HepG2 (cell line): ENCODE measurements around the gene DENND2D. TPM values are rescaled to one million over a fixed set of nuclear protein-coding genes. Genes with fewer than 3 reads are reported as not detected.

ENCODE experiments used
- ATAC-seq: fragments of 200-7000 bp; cut with Tn5 transposase; 3 replicates; pipeline ENCODE4 v1.9.1; 2020; ENCODE audit warnings: mild to moderate bottlenecking, moderate library complexity
- BruUV-seq: library from RNA; stranded (reverse); fragments of 400-500 nt; replicated peaks from 2 replicates; lab custom pipeline; 2021; lab: Mats Ljungman, UMichigan
- CTCF ChIA-PET: fragments of 300-600 bp; formaldehyde crosslinking; extraction: SDS; loops from one replicate; lab custom pipeline; 2021; ENCODE audit warnings: low total read pairs, inconsistent platforms, low intra/inter-chr PET ratio; lab: Yijun Ruan, JAX
- POLR2A ChIA-PET: fragments of 350-600 bp; sonication (Branson Sonifier 250); formaldehyde crosslinking; loops from one replicate; lab custom pipeline; 2020; ENCODE audit warnings: antibody characterized with exemption, inconsistent platforms; lab: Yijun Ruan, JAX
- DNase-seq: peaks from one replicate; pipeline ENCODE4 v3.0.0-alpha.2; 2015; ENCODE audit warnings: low spot score
- FAIRE-seq: peaks from 3 replicates; lab custom pipeline; 2011; peaks lifted over from hg19 to GRCh38; lab: Jason Lieb, UNC
- H2AFZ ChIP-seq: one replicate; pipeline ENCODE4 v1.6.1; 2011; ENCODE audit warnings: low read length, inconsistent platforms
- H3K27ac ChIP-seq: fragments of 300-600 bp; 3 replicates; pipeline ENCODE4 v1.8.0; 2011; ENCODE audit warnings: mixed run types, mild to moderate bottlenecking, mixed read lengths, low read length, inconsistent platforms; ENCODE audit not compliant: insufficient read depth; ENCODE audit errors: extremely low read length
- H3K27me3 ChIP-seq, 2 experiments: fragments of 200-600 bp in 1 of 2; 2 replicates in 1 of 2; 3 replicates in 1 of 2; pipeline versions ENCODE4 v1.6.0 to v1.8.0; 2011; ENCODE audit warnings: low read length in 2 of 2, mild to moderate bottlenecking in 2 of 2, moderate library complexity in 2 of 2, inconsistent platforms in 1 of 2; ENCODE audit not compliant: insufficient read depth in 2 of 2, control insufficient read depth in 1 of 2
- H3K36me3 ChIP-seq, 2 experiments: fragments of 200-600 bp in 1 of 2; replicated peaks in 1 of 2; 2 replicates in 1 of 2; 3 replicates in 1 of 2; pipeline versions ENCODE4 v1.5.1 to v1.8.0; 2011; ENCODE audit warnings: low read length in 2 of 2, inconsistent platforms in 1 of 2; ENCODE audit not compliant: insufficient read depth in 2 of 2, control insufficient read depth in 1 of 2
- H3K4me1 ChIP-seq: 2 replicates; pipeline ENCODE4 v1.5.1; 2012; ENCODE audit warnings: low read length, inconsistent platforms; ENCODE audit not compliant: insufficient read depth
- H3K4me2 ChIP-seq: 2 replicates; pipeline ENCODE4 v1.6.0; 2011; ENCODE audit warnings: low read depth, low read length, inconsistent platforms
- H3K4me3 ChIP-seq, 3 experiments: fragments of 200-600 bp in 1 of 3; sonication (generic), shearing (Covaris generic) in 1 of 3; replicated peaks in 1 of 3; 2 replicates each; pipeline ENCODE4 v1.5.1; 2011 to 2016; ENCODE audit warnings: low read length in 3 of 3, inconsistent platforms in 2 of 3, low read depth in 2 of 3, mild to moderate bottlenecking in 2 of 3, control low read depth in 1 of 3, mixed read lengths in 1 of 3; ENCODE audit not compliant: insufficient read depth in 1 of 3
- H3K79me2 ChIP-seq: one replicate; pipeline ENCODE4 v1.6.1; 2011; ENCODE audit warnings: low read length, inconsistent platforms; ENCODE audit not compliant: insufficient read depth
- H3K9ac ChIP-seq: 2 replicates; pipeline ENCODE4 v1.6.0; 2011; ENCODE audit warnings: mild to moderate bottlenecking, low read depth, low read length, inconsistent platforms; ENCODE audit not compliant: insufficient read depth
- H3K9me3 ChIP-seq: 2 replicates; pipeline ENCODE4 v1.5.1; 2012; ENCODE audit warnings: mild to moderate bottlenecking, low read length
- H4K20me1 ChIP-seq: 2 replicates; pipeline ENCODE4 v1.6.0; 2011; ENCODE audit warnings: inconsistent platforms, mild to moderate bottlenecking, low read length, moderate library complexity; ENCODE audit not compliant: insufficient read depth
- BORCS8-MEF2B ChIP-seq: sonication (generic); formaldehyde crosslinking; IDR thresholded peaks from 2 replicates; pipeline ENCODE4 v1.8.0; 2022; ENCODE audit warnings: mild to moderate bottlenecking, missing genetic modification reagents
- CBX2 ChIP-seq, 2 experiments: fragments of 200-600 bp in 1 of 2; sonication (generic); formaldehyde crosslinking in 1 of 2; IDR thresholded peaks; 2 replicates each; pipeline versions ENCODE4 v1.7.0 to v1.8.1; 2018 to 2022; ENCODE audit warnings: low read depth in 2 of 2, low read length in 1 of 2, mild to moderate bottlenecking in 1 of 2, missing genetic modification reagents in 1 of 2
- FOXA1 ChIP-seq, 2 experiments: fragments of 450-650 bp in 1 of 2; sonication (generic) in 1 of 2; formaldehyde crosslinking in 1 of 2; IDR thresholded peaks; 2 replicates each; pipeline versions ENCODE4 v1.4.0 to v1.6.1; 2016 to 2020; ENCODE audit warnings: missing genetic modification reagents in 1 of 2
- KMT2B ChIP-seq: IDR thresholded peaks from 2 replicates; pipeline ENCODE4 v1.6.1; 2016; ENCODE audit warnings: missing genetic modification reagents, missing compliant biosample characterization
- NR2F6 ChIP-seq, 2 experiments: IDR thresholded peaks; 2 replicates each; pipeline ENCODE4 v1.6.1; 2016; ENCODE audit warnings: antibody characterized with exemption in 1 of 2, mild to moderate bottlenecking in 1 of 2
- PBX3 ChIP-seq: sonication (generic); formaldehyde crosslinking; IDR thresholded peaks from 2 replicates; pipeline ENCODE4 v1.8.1; 2023; ENCODE audit warnings: missing genetic modification reagents, inconsistent platforms, borderline replicate concordance
- SP4 ChIP-seq: sonication (generic); formaldehyde crosslinking; IDR thresholded peaks from 2 replicates; pipeline ENCODE4 v1.8.1; 2023; ENCODE audit warnings: mild to moderate bottlenecking, missing genetic modification reagents
- XRCC5 ChIP-seq: fragments of 200-400 bp; formaldehyde crosslinking; optimal IDR thresholded peaks from 2 replicates; pipeline ENCODE3; 2017; ENCODE audit warnings: mild to moderate bottlenecking, low read length
- ZBTB2 ChIP-seq: sonication (generic); formaldehyde crosslinking; IDR thresholded peaks from 2 replicates; pipeline ENCODE4 v1.8.0; 2022; ENCODE audit warnings: low read depth, missing genetic modification reagents
- ZBTB42 ChIP-seq: sonication (generic); formaldehyde crosslinking; IDR thresholded peaks from 2 replicates; pipeline ENCODE4 v1.5.0; 2020; ENCODE audit warnings: mild to moderate bottlenecking, missing genetic modification reagents
- ZBTB7B ChIP-seq: sonication (generic); formaldehyde crosslinking; IDR thresholded peaks from 2 replicates; pipeline ENCODE4 v1.4.0; 2020; ENCODE audit warnings: missing genetic modification reagents
- ZNF3 ChIP-seq: IDR thresholded peaks from 2 replicates; pipeline ENCODE4 v1.7.0; 2017; ENCODE audit warnings: inconsistent platforms
- ZNF34 ChIP-seq: sonication (generic); formaldehyde crosslinking; IDR thresholded peaks from 2 replicates; pipeline ENCODE4 v1.4.0; 2020; ENCODE audit warnings: mild to moderate bottlenecking, missing genetic modification reagents, borderline replicate concordance
- ZNF546 ChIP-seq: sonication (generic); formaldehyde crosslinking; conservative IDR thresholded peaks from 2 replicates; pipeline ENCODE4 v1.8.1; 2023; ENCODE audit warnings: mild to moderate bottlenecking, missing genetic modification reagents
- ZNF7 ChIP-seq: IDR thresholded peaks from 2 replicates; pipeline ENCODE4 v1.6.1; 2016; ENCODE audit warnings: missing biosample characterization, missing genetic modification reagents
- ZNF737 ChIP-seq: sonication (generic); formaldehyde crosslinking; IDR thresholded peaks from 2 replicates; pipeline ENCODE4 v1.5.0; 2020; ENCODE audit warnings: missing genetic modification reagents, mild to moderate bottlenecking, borderline replicate concordance
- ZNF780A ChIP-seq: sonication (generic); formaldehyde crosslinking; IDR thresholded peaks from 2 replicates; pipeline ENCODE4 v1.8.0; 2022; ENCODE audit warnings: mild to moderate bottlenecking, missing genetic modification reagents, moderate library complexity
- ZNF792 ChIP-seq: IDR thresholded peaks from 2 replicates; pipeline ENCODE4 v1.6.1; 2016
- ZNF891 ChIP-seq: sonication (generic); formaldehyde crosslinking; IDR thresholded peaks from 2 replicates; pipeline ENCODE4 v1.5.0; 2020; ENCODE audit warnings: mild to moderate bottlenecking, missing genetic modification reagents
- ZSCAN29 ChIP-seq: sonication (generic); formaldehyde crosslinking; conservative IDR thresholded peaks from 2 replicates; pipeline ENCODE4 v1.4.0; 2020; ENCODE audit warnings: mild to moderate bottlenecking, missing genetic modification reagents
- WGBS: methylation state at CpG from one replicate; pipeline ENCODE4 v1.1.6; 2017; ENCODE audit warnings: low lambda C conversion rate; 5-methylcytosine and 5-hydroxymethylcytosine counted together
- in situ Hi-C: cut with HindIII; loops from 2 replicates; pipeline ENCODE4 v1.10.0; 2017; ENCODE audit warnings: low pct_unique_long_range_greater_than_20kb; ENCODE audit not compliant: extremely low pct_ligation_motif_present
- intact Hi-C: fragments of 100-400 bp; cut with micrococcal nuclease; formaldehyde crosslinking; loops from one replicate; pipeline ENCODE4 v1.10.0; 2022; ENCODE audit not compliant: unreplicated experiment
- polyA plus RNA-seq, 8 experiments: library from polyadenylated mRNA; depleted of rRNA in 3 of 8; stranded (reverse) in 7 of 8; unstranded in 1 of 8; fragments of >200 nt; fragmentation: Illumina TruSeq in 4 of 8; extraction: Trizol in 4 of 8; gene quantifications; 2 replicates each; pipeline versions ENCODE4 v1.2.1 to v1.2.3, GENCODE V29; 2011 to 2016; ENCODE audit warnings: low read depth in 4 of 8, missing spikeins in 1 of 8, mixed read lengths in 1 of 8; ENCODE audit not compliant: insufficient read depth in 1 of 8
- total RNA-seq, 5 experiments: library from RNA; depleted of rRNA; stranded (reverse); fragments of >200 nt; fragmentation: Illumina TruSeq; extraction: Trizol; gene quantifications; 2 replicates each; pipeline ENCODE4 v1.2.3, GENCODE V29; 2016; ENCODE audit warnings: low read depth in 1 of 5
- TF ChIP-seq, protein P1 (sequence below): sonication (generic); formaldehyde crosslinking; IDR thresholded peaks from 2 replicates; pipeline ENCODE4 v1.8.0; 2023; ENCODE audit warnings: mild to moderate bottlenecking, missing genetic modification reagents

DENND2D gene
- total and polyA plus RNA-seq, 2 of the 13 experiments (the other 11 are each of a cell fraction or from before 2014, with no cell fraction given) = 0.04 TPM; not detected in 1

DNA sequence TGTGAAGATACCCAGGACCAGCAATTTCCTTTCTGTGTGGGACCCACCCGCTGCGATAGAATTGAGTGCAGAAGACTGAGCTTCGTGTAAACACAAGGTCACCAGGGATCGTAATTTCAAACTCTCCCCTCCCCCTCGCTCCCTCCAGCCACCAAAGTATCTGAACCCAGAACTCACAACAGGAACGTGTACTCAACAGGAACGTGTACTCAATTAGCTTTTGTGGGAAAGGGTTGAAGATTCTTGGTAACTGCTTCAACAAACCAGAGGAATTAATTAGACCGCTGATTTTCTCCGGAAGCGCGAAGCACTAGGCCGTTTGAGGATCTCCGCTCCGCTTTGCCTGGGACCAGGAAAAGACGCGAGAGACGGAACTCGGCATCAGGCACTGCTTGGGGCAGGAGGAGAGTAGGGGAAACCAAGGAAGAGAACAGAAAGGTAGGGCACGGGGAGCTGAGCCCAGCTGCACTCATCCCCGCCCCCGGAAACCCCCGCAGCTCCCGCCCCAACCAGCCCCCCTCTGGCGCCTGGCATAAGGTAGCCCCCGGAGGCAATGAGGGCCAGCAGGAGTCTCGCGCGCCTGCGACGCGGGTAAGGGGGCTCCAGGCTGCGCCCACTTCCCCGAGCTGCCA, 61.0 kb downstream of the DENND2D start:
- H3K27me3 ChIP-seq = no peaks in the 10 kb centered on the region
- in situ Hi-C loops (no loop called here), intact Hi-C loops (no loop called here)
- FAIRE-seq = peak; percentile 86
- peak overlapping the region; percentile 82 to 90 (median 84) for H3K4me3 ChIP-seq
- H4K20me1 ChIP-seq = peaks cover 8% of the 10 kb centered on the region; the same call in 1 of the 2 replicates
- DNase-seq = peak; percentile 44
- no TSS peak for BruUV-seq
- ATAC-seq = peak; percentile 52
- H3K36me3 ChIP-seq = peaks cover 0 to 7% of the 10 kb centered on the region in 2 experiments; a peak in 2 of 5 replicates
- peak overlapping the region; percentile 91 for H2AFZ ChIP-seq
- CTCF ChIA-PET = no interaction called here
- H3K27ac ChIP-seq = peak overlapping the region; percentile 96
- peaks cover 43% of the 10 kb centered on the region for H3K4me1 ChIP-seq
- H3K9ac ChIP-seq = peak overlapping the region; percentile 91
- H3K4me2 ChIP-seq = peak overlapping the region; percentile 75
- H3K79me2 ChIP-seq = peaks cover 54% of the 10 kb centered on the region
- POLR2A ChIA-PET = interaction anchor here (0.5 to 1.9 kb wide), 7 partner anchors 8 to 309 kb away, joined by 3 to 9 read pairs (median 3); partner anchors contain the start of genes LRIF1 and WDR77
- no peaks in the 10 kb centered on the region for H3K9me3 ChIP-seq
- under 1% methylated on average over 16 of the region's 33 CpGs for WGBS
- peak; percentile 50; the same call in 1 of the 2 replicates for TF ChIP-seq ZNF792 (CRISPR knock-in tag)
- TF ChIP-seq ZNF7 (CRISPR knock-in tag) = no peak
- TF ChIP-seq ZNF891 = no peak
- TF ChIP-seq KMT2B (CRISPR knock-in tag) = peak; percentile 68
- TF ChIP-seq CBX2 (IDR thresholded peaks at IDR 0.05; ENCODE audit: low read depth, low read length) = no peak
- no peak for TF ChIP-seq CBX2 (CRISPR knock-in tag; IDR thresholded peaks at IDR 0.05; ENCODE audit: low read depth)
- no peak for TF ChIP-seq ZNF737 (CRISPR knock-in tag)
- TF ChIP-seq ZNF780A = 0 out of 2 replicates have a peak, but pooled peaks have one; percentile 67
- TF ChIP-seq NR2F6 (IDR thresholded peaks at IDR 0.05) = peak; percentile 46; the same call in 1 of the 2 replicates
- TF ChIP-seq NR2F6 (CRISPR knock-in tag; IDR thresholded peaks at IDR 0.05) = peak; percentile 35; the same call in 1 of the 2 replicates
- TF ChIP-seq ZBTB42 (CRISPR knock-in tag) = 0 out of 2 replicates have a peak, but pooled peaks have one; percentile 8
- 0 out of 2 replicates have a peak, but pooled peaks have one; percentile 30 for TF ChIP-seq ZBTB2 (CRISPR knock-in tag)
- no peak for TF ChIP-seq ZSCAN29 (CRISPR knock-in tag)
- TF ChIP-seq BORCS8-MEF2B (CRISPR knock-in tag) = peak; percentile 38; the same call in 1 of the 2 replicates
- no peak for TF ChIP-seq PBX3
- no peak for TF ChIP-seq ZNF3 (CRISPR knock-in tag)
- 0 out of 2 replicates have a peak, but pooled peaks have one; percentile 41 for TF ChIP-seq ZNF546
- 0 out of 2 replicates have a peak, but pooled peaks have one; percentile 11 for TF ChIP-seq SP4 (CRISPR knock-in tag)
- TF ChIP-seq XRCC5 = no peak
- TF ChIP-seq ZNF34 (CRISPR knock-in tag) = no peak
- TF ChIP-seq FOXA1 (IDR thresholded peaks at IDR 0.05) = no peak
- peak; percentile 61 for TF ChIP-seq FOXA1 (CRISPR knock-in tag; IDR thresholded peaks at IDR 0.05)
- TF ChIP-seq ZBTB7B (CRISPR knock-in tag) = peak; percentile 13; the same call in 1 of the 2 replicates
- TF ChIP-seq, protein P1, sequence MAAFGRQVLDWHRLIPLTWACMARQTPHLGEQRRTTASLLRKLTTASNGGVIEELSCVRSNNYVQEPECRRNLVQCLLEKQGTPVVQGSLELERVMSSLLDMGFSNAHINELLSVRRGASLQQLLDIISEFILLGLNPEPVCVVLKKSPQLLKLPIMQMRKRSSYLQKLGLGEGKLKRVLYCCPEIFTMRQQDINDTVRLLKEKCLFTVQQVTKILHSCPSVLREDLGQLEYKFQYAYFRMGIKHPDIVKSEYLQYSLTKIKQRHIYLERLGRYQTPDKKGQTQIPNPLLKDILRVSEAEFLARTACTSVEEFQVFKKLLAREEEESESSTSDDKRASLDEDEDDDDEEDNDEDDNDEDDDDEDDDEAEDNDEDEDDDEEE (CRISPR knock-in tag) = 0 out of 2 replicates have a peak, but pooled peaks have one; percentile 19
